ENCODE results near the gene TMEM266.

GRCh38 chr15:76174654-76175053, 114.9 kb downstream of the TMEM266 start:
- no peak for TF ChIP-seq POLR2AphosphoS5 (IDR thresholded peaks at IDR 0.05; ENCODE audit: borderline replicate concordance, low read depth, low read length)
- TF ChIP-seq EZH2 (IDR thresholded peaks at IDR 0.05), result no peak
